ENCODE measurements around the gene SH3BP5L.
A peak's percentile ranks its signal among the peaks of the same experiment; 100 is the strongest.
"Not testable (repeated sequence)": the region's sequence is repeated elsewhere in the genome, so short reads cannot be mapped to it uniquely, and the experiment has no call there.

Gene SH3BP5L

GRCh38 chr1:248850536-248851251 lies 25.0 kb upstream of the SH3BP5L start:
- DNase-seq = no peak

- no peak for DNase-seq
Measured at GRCh38 chr1:248850124-248850523, 24.4 kb upstream of the SH3BP5L start.

- DNase-seq = no peak
Measured at GRCh38 chr1:248849637-248850036, 23.9 kb upstream of the SH3BP5L start.

- no peak for DNase-seq
Measured at GRCh38 chr1:248849152-248849551, 23.4 kb upstream of the SH3BP5L start.

- no peak for DNase-seq
Measured at GRCh38 chr1:248848602-248849001, 22.9 kb upstream of the SH3BP5L start.

GRCh38 chr1:248847956-248848561 lies 22.3 kb upstream of the SH3BP5L start:
- DNase-seq = no peak

- DNase-seq = no peak
Measured at GRCh38 chr1:248847181-248847955, 21.7 kb upstream of the SH3BP5L start.

- no peak for DNase-seq
Measured at GRCh38 chr1:248844526-248844925, 18.8 kb upstream of the SH3BP5L start.

- DNase-seq = no peak
Measured at GRCh38 chr1:248843687-248844086, 18.0 kb upstream of the SH3BP5L start.

GRCh38 chr1:248842781-248843331 lies 17.1 kb upstream of the SH3BP5L start:
- DNase-seq = no peak

- DNase-seq = peak; percentile 33
Measured at GRCh38 chr1:248841702-248842395, 16.1 kb upstream of the SH3BP5L start.

- no peak for DNase-seq
Measured at GRCh38 chr1:248840946-248841345, 15.2 kb upstream of the SH3BP5L start.

- DNase-seq = no peak
Measured at GRCh38 chr1:248839168-248839555, 13.4 kb upstream of the SH3BP5L start.

GRCh38 chr1:248838357-248839167 lies 12.8 kb upstream of the SH3BP5L start:
- DNase-seq = peak; percentile 95

GRCh38 chr1:248837781-248838356 lies 12.2 kb upstream of the SH3BP5L start, which contains the start of gene ZNF672:
ZNF672 (plus strand) TSS chr1:248838224; CDS start chr1:248847275, 9,051 bp downstream.
- DNase-seq = peak; percentile 99

GRCh38 chr1:248837045-248837780 lies 11.5 kb upstream of the SH3BP5L start:
- no peak for DNase-seq

- no peak for DNase-seq
Measured at GRCh38 chr1:248834343-248834940, 8.7 kb upstream of the SH3BP5L start.

GRCh38 chr1:248831842-248832241 lies 6.1 kb upstream of the SH3BP5L start:
- DNase-seq = no peak

GRCh38 chr1:248830718-248831017 lies 5.0 kb upstream of the SH3BP5L start:
- DNase-seq = not testable (repeated sequence)

- DNase-seq = peak; percentile 86
Measured at GRCh38 chr1:248828845-248829244, 3.1 kb upstream of the SH3BP5L start.

GRCh38 chr1:248825573-248825908 lies 174 bp downstream of the SH3BP5L start:
- no peak for DNase-seq

Measured in suppressor macrophage treated with lipopolysaccharide for 4 hours (primary cell).